ENCODE measurements around the gene REPS1.

Gene REPS1

GRCh38 chr6:139028658-139029469 lies 40.8 kb upstream of the REPS1 start, which contains the start of gene ABRACL (continued):
- TF ChIP-seq ZNF302 (tag by site-specific recombination; IDR thresholded peaks at IDR 0.05; ENCODE audit: low read depth) (no peak), ZBTB26 (tag by site-specific recombination; optimal IDR thresholded peaks at IDR 0.05) (peak; percentile 94), ZNF585B (tag by site-specific recombination; IDR thresholded peaks at IDR 0.05) (no peak), ZNF391 (tag by site-specific recombination; IDR thresholded peaks at IDR 0.05; ENCODE audit: borderline replicate concordance, low read depth) (peak; percentile 79; the same call in 1 of the 2 replicates), ZNF660 (tag by site-specific recombination; IDR thresholded peaks at IDR 0.05) (no peak; the same call in 1 of the 2 replicates), GLI4 (tag by site-specific recombination; IDR thresholded peaks at IDR 0.05) (no peak), ZBTB17 (tag by site-specific recombination; IDR thresholded peaks at IDR 0.05) (peak; percentile 89), BCL11B (tag by site-specific recombination; IDR thresholded peaks at IDR 0.05; ENCODE audit: low read depth) (no peak), ZNF19 (tag by site-specific recombination; IDR thresholded peaks at IDR 0.05; ENCODE audit: low read depth) (no peak), ZNF747 (tag by site-specific recombination; IDR thresholded peaks at IDR 0.05) (no peak), ZNF148 (tag by site-specific recombination; IDR thresholded peaks at IDR 0.05; ENCODE audit: borderline replicate concordance) (no peak), EGR2 (tag by site-specific recombination; IDR thresholded peaks at IDR 0.05; ENCODE audit: low read depth) (peak; percentile 70), GLIS1 (tag by site-specific recombination; IDR thresholded peaks at IDR 0.05) (peak; percentile 55; the same call in 1 of the 2 replicates), SP2 (tag by site-specific recombination; IDR thresholded peaks at IDR 0.05) (peak; percentile 78), ZNF571 (tag by site-specific recombination; IDR thresholded peaks at IDR 0.05) (no peak), ZNF518A (tag by site-specific recombination; conservative IDR thresholded peaks at IDR 0.05; ENCODE audit: low read depth) (no peak), ZNF112 (tag by site-specific recombination; IDR thresholded peaks at IDR 0.05) (no peak), ZNF544 (tag by site-specific recombination; IDR thresholded peaks at IDR 0.05) (no peak), HIC1 (tag by site-specific recombination; IDR thresholded peaks at IDR 0.05) (no peak), FEZF1 (tag by site-specific recombination; IDR thresholded peaks at IDR 0.05) (no peak), ZSCAN18 (tag by site-specific recombination; IDR thresholded peaks at IDR 0.05) (no peak), ZNF488 (tag by site-specific recombination; IDR thresholded peaks at IDR 0.05) (no peak), ZBTB20 (tag by site-specific recombination; IDR thresholded peaks at IDR 0.05) (peak; percentile 99), ZNF341 (tag by site-specific recombination; IDR thresholded peaks at IDR 0.05; ENCODE audit: low read depth) (peak; percentile 92), ZNF433 (tag by site-specific recombination; IDR thresholded peaks at IDR 0.05; ENCODE audit: low read depth) (no peak), ZNF366 (tag by site-specific recombination; conservative IDR thresholded peaks at IDR 0.05) (peak; percentile 83), ZNF600 (tag by site-specific recombination; IDR thresholded peaks at IDR 0.05) (peak; percentile 49; the same call in 1 of the 2 replicates)

Data from HEK293 (cell line).